22Rv1 (cell line): ENCODE data around the gene TJP2.

Source experiments
- ZFX ChIP-seq: fragments of 450-650 bp; IDR thresholded peaks from 2 replicates; pipeline ENCODE4 v1.6.1; 2017; ENCODE audit warnings: antibody characterized with exemption, borderline replicate concordance
- TF ChIP-seq, protein P1 (sequence below): fragments of 450-650 bp; IDR thresholded peaks from 2 replicates; pipeline ENCODE4 v1.5.1; 2017; ENCODE audit warnings: mild to moderate bottlenecking

DNA sequence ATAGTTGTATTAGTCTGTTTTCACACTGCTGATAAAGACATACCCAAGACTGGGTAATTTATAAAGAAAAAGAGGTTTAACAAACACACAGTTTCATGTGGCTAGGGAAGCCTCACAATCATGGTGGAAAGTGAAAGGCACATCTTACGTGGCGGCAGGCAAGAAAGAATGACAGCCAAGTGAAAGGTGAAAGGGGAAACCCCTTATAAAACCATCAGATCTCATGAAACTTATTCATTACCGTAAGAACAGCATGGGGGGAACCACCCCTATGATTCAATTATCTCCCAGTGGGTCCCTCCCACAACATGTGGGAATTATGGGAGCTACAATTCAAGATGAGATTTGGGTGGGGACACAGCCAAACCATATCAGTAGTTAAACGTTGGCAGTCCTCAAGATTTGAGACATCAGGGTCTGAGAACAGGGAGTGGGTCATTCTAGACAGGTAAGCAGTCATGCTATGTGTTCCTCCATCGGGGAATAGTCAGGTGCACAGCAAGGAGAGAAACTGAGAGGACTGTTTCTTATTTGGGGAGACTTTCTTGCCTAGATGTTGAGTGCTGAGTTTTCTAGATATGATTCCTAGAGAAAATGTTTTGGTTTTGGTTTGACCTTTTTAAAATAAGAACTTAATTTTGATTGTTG is 105.1 kb downstream of the TJP2 start:
- TF ChIP-seq, protein P1, sequence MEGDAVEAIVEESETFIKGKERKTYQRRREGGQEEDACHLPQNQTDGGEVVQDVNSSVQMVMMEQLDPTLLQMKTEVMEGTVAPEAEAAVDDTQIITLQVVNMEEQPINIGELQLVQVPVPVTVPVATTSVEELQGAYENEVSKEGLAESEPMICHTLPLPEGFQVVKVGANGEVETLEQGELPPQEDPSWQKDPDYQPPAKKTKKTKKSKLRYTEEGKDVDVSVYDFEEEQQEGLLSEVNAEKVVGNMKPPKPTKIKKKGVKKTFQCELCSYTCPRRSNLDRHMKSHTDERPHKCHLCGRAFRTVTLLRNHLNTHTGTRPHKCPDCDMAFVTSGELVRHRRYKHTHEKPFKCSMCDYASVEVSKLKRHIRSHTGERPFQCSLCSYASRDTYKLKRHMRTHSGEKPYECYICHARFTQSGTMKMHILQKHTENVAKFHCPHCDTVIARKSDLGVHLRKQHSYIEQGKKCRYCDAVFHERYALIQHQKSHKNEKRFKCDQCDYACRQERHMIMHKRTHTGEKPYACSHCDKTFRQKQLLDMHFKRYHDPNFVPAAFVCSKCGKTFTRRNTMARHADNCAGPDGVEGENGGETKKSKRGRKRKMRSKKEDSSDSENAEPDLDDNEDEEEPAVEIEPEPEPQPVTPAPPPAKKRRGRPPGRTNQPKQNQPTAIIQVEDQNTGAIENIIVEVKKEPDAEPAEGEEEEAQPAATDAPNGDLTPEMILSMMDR, result no peak
- TF ChIP-seq ZFX, result no peak
